SU-DHL-6 (cell line): ENCODE measurements around the gene CLEC5A.

Experiments
- EZH2phosphoT487 ChIP-seq: fragments of 200-600 bp; sonication (generic), shearing (Covaris generic); conservative IDR thresholded peaks from 2 replicates; pipeline ENCODE4 v1.6.1; 2018; ENCODE audit warnings: mild to moderate bottlenecking, antibody characterized with exemption, low read length, moderate library complexity, mixed read lengths
- TF ChIP-seq, protein P1 (sequence below): fragments of 200-600 bp; sonication (generic); IDR thresholded peaks from one replicate; pipeline ENCODE4 v1.5.1; 2017; ENCODE audit warnings: antibody characterized with exemption, mild to moderate bottlenecking, low read length, moderate library complexity; ENCODE audit not compliant: insufficient read depth, poor library complexity, severe bottlenecking

DNA sequence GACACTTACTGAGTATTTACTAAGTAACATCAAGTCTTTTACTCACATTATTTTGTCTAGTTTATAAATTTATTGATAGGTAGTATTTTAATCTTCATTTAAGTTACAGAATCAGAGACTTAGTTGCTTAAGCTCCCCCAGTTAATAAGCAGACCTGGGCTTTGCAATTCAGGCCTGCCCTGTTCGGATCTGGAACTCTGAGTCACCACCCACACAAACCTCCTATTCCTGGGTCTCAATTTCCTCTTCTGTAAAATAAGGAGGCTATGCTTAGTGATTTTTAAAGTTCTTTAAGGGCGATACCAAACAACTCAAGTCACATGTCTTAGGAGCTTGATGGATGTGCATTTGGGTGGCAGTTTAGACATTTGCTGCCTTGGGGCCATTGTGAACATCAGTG, 45.4 kb upstream of the CLEC5A start:
- TF ChIP-seq, protein P1, sequence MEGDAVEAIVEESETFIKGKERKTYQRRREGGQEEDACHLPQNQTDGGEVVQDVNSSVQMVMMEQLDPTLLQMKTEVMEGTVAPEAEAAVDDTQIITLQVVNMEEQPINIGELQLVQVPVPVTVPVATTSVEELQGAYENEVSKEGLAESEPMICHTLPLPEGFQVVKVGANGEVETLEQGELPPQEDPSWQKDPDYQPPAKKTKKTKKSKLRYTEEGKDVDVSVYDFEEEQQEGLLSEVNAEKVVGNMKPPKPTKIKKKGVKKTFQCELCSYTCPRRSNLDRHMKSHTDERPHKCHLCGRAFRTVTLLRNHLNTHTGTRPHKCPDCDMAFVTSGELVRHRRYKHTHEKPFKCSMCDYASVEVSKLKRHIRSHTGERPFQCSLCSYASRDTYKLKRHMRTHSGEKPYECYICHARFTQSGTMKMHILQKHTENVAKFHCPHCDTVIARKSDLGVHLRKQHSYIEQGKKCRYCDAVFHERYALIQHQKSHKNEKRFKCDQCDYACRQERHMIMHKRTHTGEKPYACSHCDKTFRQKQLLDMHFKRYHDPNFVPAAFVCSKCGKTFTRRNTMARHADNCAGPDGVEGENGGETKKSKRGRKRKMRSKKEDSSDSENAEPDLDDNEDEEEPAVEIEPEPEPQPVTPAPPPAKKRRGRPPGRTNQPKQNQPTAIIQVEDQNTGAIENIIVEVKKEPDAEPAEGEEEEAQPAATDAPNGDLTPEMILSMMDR, result no peak
- TF ChIP-seq EZH2phosphoT487, result no peak
